ENCODE results near the gene NLK. TPM values are rescaled to one million over a fixed set of nuclear protein-coding genes. Genes with fewer than 3 reads are reported as not detected.
"Not testable (repeated sequence)": the region's sequence is repeated elsewhere in the genome, so short reads cannot be mapped to it uniquely, and the experiment has no call there.

Gene NLK
- total RNA-seq, 1 donor from 2014 or later: 17.6 TPM

DNA sequence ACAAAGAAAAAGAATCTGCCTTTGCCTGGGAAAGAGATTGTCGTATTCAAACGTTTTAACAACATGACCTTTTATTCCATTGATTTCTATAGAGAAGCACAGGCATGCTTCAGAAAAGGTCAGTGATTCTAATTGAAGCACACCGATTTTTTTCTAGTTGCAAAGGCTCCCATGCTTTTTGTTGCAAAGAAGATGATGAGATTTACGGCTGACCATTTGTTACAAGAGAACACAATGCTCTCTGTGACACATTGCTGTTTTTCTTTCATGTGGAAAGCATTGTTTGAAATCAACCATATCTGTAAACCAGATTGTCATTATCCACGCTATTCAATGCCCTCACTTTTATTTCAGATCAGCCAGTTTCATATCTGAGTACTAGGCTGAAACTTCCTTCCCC is 99.8 kb downstream of the NLK start:
- intact Hi-C loops (cut with micrococcal nuclease): no loop called here

DNA sequence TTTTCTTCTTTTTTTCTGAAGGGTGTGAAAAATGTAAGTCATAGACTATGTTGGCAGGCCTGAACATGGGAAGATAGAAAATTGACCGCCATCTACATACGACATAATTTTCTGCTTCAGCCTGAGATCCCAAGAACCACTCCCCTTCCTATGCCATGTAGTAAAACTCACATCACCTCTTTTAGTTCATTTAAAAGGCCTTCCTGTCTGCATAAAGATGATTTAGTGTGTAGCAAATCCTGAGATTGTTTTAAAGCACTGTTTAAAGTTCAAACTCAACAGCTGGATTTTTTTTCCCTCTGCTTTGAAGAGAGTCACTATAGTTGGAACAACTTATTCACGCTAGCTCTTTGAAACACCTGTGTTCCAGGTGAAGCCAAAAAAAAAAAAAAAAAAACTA is 101.5 kb downstream of the NLK start:
- intact Hi-C loops (cut with micrococcal nuclease): no loop called here

DNA sequence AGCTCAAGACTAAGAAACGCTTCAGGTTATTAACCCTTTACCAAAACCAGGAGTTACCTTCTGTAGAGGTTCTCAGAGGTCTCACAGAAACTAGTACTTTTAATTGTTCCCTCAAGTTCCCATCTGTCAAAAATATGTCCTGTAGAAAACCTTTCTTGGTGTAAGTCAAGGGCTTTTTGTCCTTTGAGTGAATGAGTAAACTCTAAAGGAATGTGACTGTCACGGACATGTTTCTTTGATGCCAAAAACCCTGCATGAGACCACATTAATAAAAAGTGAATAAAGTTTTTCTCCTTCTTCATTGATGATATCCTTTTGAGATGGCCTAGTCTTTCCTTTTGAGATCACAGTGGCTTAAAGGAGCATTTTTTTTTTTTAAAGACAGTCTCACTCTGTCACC is 102.9 kb downstream of the NLK start:
- intact Hi-C loops (cut with micrococcal nuclease): no loop called here

DNA sequence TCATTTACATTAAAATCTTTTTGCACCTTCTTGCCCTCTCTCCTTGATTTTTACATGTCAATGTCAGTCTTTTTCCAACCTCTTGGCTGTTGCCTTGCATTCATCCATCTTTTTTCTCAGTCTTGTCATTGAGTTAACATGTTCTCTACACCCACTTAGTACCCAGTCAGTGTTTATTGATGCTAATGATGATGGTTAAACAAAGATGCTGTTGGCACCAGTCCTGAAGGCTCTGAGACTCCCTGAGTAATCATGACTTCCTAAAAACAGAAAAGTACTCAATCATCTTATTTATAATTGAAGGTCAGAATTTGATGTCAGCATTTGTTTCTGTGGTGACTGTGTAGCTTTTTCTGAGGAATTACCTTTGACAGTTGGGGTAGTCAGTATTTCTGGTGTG is 104.5 kb downstream of the NLK start:
- intact Hi-C loops (cut with micrococcal nuclease): no loop called here

DNA sequence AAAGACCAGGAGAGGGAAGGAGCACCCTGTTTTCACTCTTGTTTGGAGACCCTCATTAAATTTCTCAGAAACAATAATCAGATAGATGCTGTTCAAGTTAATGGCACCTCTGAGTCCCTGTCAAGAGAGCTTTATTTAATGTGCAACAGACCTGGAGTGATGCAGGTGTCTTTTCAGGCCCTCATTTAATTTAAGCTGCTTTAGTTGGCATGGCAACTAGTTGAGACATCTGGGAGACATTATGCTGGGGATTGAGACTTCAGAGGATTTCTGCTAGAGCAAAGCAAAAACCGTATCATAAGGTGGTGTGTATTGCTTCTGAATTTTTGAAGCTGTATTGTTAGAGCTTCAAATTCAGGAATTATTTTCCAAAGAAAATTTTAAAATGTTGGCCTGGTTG is 108.5 kb downstream of the NLK start:
- intact Hi-C loops (cut with micrococcal nuclease): loop anchor here (5.0 kb wide), 1 partner anchor 434 kb away; no protein-coding TSS in a partner anchor

DNA sequence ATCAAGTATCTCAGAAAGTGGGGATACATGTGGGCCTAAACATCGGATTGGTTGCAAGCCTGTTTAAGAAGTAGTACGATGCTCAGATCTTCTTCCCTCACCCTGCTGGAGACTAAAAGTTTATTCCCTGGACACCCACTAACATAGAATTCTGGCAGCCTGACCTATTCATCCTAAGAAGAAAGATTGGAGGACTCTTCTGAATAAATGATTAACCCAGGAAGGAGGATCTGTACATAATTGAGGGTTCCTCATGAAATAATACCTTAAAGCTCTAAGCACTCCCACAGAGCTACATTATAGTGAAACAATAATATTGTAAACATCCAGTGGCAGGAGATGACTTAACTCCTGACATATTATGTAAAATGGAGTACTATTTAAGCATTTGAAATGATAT is 111.7 kb downstream of the NLK start:
- intact Hi-C loops (cut with micrococcal nuclease): loop anchor here (5.0 kb wide), 1 partner anchor 437 kb away; no protein-coding TSS in a partner anchor

DNA sequence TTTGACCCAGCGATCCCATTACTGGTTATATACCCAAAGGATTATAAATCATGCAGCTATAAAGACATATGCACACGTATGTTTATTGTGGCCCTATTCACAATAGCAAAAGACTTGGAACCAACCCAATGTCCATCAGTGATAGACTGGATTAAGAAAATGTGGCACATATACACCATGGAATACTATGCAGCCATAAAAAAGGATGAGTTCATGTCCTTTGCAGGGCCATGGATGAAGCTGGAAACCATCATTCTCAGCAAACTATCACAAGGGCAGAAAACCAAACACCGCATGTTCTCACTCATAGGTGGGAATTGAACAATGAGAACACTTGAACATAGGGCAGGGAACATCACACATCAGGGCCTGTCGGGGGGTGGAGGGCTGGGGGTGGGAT is 112.9 kb downstream of the NLK start:
- intact Hi-C loops (cut with micrococcal nuclease): not testable (repeated sequence)

DNA sequence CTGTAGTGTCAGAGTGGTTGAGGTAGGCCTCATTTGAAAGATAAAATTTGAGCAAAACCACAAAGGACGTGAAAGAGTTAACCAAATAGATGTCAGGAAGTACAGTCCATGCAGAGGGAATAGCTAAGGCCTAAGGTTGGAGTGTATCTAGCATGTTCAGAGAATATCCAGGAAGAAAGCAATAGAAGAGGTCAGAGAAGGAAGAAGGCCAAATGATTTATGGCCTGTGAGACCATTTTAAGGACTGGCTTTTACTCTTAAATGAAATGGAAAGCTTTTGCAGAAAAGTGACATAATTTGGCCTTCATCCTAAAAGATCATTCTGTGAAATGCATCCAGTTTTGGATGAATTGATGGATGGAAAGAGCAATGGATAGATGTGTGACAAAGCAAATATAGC is 116.5 kb downstream of the NLK start:
- intact Hi-C loops (cut with micrococcal nuclease): no loop called here

DNA sequence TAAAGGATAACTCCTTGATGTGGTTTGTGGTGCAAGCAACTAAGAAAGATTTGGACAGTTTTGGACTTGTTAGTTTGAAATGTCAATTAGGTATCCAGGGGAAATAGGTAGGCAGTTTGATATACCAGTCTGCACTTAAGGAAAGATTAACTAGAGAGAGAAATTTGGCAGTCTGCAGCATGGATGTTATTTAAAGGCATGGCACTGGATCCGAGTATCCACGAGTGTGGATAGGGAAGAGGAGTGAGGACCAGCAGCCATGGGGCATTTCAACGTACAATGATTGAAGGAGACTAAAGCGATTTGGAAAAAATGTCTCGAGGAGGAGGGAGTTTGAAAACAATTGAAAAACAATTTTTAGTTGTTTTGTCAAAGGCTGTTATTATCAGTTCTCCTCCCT is 117.4 kb downstream of the NLK start:
- intact Hi-C loops (cut with micrococcal nuclease): no loop called here

DNA sequence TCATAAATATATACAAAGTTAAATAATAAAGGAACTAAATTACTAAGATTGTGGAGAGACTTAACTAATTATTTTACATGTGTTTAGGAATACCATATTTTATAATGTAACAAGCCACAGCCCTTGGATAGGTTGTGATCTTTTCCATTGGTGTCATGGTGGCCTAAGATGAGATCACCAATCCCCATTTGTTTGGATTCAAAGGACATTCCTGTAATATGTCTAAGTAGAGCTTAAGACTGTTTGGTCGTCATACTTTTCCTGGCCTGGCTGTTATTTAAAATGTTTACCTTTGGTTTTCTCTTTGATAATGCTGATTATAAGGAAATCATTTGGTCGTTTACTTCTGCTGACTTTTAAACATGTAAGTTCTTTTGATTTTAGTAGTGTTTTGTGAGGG is 118.1 kb downstream of the NLK start:
- intact Hi-C loops (cut with micrococcal nuclease): no loop called here

DNA sequence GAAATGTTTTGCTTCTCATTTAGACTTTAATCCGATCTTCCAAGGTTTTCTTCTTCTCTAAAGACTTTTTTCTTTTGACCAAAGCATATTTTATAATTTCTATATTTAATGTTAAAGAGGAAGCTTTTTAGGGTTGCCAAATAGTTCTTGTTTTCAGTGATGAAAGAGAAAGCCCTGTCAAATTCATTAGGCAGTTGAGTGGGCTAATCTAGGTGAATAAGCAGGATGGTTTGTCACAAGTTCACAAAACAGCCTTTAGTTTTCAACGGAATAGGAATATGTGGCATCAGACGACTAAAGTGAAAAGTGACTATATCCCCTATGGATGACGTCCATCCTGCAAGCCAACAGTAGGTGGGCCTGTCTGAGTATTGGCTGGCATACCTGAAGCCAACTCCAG is 118.8 kb downstream of the NLK start:
- intact Hi-C loops (cut with micrococcal nuclease): no loop called here

DNA sequence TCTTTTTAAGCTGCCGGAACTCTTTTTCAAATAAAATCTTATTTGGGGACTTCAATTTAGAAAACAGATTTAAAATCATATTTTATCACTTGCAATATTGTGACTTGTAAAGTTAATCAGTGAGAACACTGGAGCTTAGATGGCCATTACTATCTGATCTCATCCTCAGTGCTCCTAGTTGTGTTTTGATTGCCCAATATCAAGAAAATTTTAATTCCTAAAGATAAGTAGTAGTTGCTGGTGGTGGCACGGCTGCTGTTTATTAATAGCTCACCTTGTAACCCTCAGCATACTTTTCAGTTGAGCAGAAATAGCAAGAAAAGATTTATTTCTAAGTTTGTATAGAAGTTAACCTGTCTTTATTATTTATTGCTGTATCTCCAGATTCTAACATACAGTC is 124.0 kb downstream of the NLK start:
- intact Hi-C loops (cut with micrococcal nuclease): no loop called here

DNA sequence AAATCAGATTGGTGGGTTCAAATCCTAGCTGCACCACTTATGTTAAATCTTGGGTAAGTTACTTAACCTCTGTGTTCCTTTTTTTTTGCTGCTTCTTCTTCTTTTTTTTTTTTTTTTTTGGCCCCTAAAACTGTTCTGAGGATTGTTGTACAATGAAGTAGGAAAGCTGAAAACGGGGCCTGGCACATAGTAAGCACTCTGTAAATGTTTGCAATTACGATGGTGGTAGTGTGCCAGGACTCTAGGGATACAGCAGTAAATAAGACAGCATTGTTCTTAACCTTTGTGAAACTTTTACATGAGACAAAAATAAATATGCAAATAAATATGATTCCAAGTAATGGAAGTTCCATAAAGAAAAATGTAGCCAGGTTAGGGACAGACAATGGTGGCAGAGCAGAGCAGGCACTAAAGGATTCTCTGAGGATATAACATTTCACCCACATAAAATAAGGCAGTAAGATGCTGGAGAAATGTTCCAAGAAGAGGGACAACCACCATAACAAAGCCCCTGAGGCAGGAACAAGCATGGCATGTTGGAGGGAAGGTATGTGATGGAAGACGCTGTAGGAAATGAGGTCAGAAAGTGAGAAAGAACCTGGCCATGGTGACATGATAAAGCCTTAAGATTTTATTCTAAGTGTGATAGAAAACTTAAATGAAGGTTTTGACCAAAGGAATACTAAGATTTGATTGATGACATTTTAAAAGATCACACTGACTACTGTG is 127.3 kb downstream of the NLK start:
- intact Hi-C loops (cut with micrococcal nuclease): no loop called here

DNA sequence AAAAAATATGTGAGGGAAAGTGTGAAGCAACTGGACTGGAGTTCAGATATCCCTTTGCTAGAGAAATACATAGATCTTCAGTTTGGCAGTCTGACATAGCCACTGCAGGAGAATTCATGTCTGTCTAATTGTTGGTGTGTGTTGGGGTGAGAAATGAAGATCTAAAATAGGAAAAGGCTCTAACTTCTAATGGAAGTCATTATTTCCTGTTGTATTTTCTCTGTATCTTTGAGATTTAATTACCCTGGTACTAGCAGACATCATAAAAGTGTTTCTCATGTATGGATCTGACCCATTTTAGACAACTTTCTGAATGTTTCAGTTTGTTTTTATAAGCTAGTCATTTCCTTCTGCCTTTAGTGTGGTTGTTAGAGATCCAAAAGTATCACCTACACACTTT is 128.3 kb downstream of the NLK start:
- intact Hi-C loops (cut with micrococcal nuclease): no loop called here

DNA sequence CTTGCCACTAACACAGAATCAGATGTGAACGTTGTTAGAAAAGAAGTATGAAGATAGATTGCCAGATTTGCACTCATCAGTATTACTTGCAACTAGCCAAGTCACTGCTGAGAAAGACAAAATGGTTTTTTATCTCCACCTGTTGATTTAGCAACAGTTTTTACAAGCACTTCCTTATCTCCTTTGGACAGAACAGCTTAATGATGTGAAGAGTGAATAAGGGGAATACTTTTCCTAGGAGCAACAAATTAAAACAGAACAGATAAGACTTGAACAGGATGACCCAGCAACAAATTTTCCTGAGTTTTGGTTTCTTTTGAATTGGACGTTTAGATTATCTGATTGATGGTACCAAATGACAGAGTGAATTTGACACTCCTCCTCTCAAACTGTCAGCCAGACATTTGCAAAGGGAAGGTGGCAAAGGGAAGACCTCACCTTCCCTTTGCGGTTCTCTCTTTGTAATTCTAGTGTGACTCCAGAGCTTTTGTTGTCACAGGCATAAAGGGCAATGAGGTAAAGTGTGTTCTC is 130.6 kb downstream of the NLK start:
- intact Hi-C loops (cut with micrococcal nuclease): no loop called here

DNA sequence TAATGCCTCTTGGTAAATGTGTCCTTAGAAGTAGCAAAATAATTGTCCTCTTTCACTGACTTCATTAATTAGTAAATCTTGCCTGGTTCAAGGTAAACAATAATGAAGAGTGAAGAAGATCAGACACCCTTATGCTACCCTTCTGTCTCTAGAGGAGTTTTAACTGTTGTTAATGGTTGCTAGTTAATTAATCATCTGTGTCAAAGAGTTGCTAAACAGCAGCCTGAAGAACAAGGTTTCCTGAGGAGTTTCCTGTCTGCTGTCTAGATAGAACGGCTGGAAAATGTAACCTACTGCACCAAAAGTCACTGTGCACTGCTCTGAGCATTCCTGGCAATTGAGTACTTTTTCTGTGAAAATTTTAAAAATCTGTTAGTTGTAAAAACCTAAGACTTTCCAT is 131.3 kb downstream of the NLK start:
- intact Hi-C loops (cut with micrococcal nuclease): no loop called here

DNA sequence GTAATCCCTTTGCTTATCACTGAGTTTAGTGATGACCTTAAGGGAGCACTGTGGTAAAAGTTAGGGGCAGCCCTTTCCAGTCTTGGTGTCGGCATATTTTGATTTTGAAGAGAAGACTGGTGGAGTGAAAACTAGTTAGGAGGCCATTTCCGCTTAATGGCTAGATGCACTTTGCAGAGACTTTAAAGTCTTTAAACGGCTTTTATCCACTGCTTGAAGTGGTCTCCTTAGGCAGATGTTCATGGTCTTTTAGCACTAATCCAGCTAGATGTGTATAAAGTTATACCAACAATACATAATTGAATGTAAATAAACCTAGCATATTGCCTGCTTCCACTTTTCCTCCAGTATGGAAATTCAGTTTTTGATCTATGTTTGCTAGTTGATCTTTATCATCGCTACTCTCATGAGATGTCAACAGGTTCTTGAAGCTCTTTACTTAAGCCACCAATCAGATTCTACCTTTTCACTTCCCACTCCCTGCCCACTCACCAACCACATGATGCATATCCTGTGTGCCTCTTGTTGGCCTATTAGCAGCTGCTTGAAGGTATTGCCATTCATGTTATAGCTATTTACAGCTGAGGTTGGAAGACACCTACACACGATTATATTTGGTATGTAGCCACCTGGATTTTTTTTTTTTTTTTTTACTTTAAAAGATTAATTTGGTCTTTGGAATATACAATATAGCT is 132.0 kb downstream of the NLK start:
- intact Hi-C loops (cut with micrococcal nuclease): no loop called here

DNA sequence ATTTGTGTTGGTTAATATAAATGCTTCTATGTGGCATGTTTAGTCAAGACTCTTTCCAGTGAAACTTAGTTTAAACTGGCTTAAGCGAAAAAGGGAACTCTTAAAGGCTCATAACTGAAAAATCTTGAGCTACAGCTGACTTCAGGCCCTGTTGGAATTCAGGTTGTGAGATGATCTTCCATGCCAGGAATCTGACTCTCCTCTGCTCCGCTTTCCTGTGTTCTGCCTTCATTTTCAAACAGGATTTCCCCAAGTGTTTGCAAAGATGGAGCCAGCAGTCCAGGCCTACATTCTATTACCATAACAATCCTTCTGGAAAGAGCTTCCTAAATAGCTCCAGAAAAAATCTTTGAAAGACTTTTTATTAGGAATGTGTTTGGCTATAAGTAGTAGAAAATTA is 134.9 kb downstream of the NLK start:
- intact Hi-C loops (cut with micrococcal nuclease): no loop called here

DNA sequence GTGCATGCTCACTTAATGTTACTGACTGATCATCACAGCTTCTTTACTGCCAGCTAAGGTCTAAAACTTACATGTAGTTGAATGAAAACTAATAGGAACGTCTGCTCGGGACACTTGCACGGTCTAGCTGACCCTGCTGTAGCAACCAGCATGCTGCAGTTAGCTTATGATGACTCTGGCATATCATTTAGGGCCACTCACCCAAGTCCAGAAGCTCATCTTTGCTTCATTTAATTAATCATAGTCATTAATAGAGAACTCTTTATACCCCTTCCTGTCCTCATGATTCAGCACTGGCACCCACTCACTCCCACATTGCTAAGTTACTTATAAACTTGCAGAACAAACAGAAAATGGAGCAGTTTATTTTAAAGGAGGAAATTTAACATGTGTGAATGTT is 136.3 kb downstream of the NLK start:
- intact Hi-C loops (cut with micrococcal nuclease): no loop called here

DNA sequence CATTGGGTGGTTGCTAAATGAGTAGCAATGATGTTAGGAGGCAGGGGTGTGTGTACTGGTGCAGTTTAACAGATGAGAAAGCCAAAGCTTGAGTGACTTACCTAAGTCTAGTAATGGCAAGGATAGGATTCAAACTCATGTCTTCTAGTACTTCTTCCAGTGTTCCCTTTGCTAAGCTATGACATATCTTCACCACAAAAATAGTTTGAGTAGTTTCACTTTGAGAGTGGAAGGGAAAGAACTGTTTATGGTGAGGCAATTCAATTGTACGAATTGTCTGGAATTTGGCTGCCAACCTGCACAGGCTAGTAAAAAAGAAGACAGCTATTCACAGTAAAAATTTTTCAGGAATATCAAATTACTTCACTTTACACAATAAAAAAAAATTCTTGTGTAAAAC is 138.0 kb downstream of the NLK start:
- intact Hi-C loops (cut with micrococcal nuclease): no loop called here

DNA sequence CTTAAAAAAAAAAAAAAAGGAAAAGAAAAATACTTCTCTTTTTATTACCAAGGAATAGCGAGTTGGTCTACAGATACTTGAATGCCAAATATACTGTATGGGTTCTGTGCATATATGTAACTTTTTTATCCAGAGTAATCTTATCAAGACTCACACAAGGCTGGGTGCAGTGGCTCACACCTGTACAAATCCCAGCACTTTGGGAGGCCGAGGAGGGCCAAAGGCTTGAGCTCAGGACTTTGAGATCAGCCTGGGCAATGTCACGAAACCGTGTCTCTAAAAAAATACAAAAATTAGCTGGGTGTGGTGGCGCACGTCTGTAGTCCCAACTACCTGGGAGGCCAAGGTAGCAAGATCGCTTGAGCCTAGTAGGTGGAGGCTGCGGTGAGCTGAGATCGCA is 139.1 kb downstream of the NLK start:
- intact Hi-C loops (cut with micrococcal nuclease): no loop called here

DNA sequence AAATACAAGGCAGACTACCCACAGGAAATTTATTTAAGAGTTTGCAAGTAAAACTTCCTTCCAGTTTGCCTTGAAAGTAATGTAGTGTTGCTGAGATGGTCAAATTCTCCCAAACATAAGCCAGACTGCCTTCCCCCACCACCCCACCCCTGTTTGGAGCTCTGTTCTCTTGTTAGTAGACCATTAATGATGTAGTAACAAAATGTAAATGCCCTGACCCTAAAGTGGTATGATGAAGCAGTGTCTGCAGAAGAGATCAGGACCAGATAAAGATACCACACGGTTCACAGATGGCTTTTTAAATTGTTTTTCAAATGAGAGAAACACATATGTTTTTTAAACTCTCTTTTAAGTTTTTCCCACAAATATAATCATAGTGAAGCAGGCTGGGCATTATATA is 140.1 kb downstream of the NLK start:
- intact Hi-C loops (cut with micrococcal nuclease): no loop called here

DNA sequence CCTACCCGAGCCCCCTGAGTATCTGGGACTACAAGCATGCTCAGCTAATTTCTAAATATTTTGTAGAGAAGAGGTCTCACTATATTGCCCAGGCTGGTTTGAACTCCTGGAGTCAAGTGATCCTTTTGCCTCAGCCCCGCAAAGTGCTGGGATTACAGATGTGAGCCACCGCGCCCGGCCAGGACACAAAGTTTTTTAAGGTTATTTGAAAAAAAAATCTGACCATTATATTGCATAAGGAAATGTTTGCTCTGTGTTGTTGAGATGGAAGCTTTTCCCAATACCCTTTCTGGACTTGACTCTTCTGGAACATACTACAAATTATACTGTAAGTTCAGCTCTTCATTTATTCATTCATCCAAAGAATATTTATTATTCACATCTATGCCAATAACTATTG is 143.2 kb downstream of the NLK start:
- intact Hi-C loops (cut with micrococcal nuclease): no loop called here
